ENCODE measurements around the gene FCN3.
A peak's percentile ranks its signal among the peaks of the same experiment; 100 is the strongest.
"Not testable (repeated sequence)": the region's sequence is repeated elsewhere in the genome, so short reads cannot be mapped to it uniquely, and the experiment has no call there.

The FCN3 gene

DNA sequence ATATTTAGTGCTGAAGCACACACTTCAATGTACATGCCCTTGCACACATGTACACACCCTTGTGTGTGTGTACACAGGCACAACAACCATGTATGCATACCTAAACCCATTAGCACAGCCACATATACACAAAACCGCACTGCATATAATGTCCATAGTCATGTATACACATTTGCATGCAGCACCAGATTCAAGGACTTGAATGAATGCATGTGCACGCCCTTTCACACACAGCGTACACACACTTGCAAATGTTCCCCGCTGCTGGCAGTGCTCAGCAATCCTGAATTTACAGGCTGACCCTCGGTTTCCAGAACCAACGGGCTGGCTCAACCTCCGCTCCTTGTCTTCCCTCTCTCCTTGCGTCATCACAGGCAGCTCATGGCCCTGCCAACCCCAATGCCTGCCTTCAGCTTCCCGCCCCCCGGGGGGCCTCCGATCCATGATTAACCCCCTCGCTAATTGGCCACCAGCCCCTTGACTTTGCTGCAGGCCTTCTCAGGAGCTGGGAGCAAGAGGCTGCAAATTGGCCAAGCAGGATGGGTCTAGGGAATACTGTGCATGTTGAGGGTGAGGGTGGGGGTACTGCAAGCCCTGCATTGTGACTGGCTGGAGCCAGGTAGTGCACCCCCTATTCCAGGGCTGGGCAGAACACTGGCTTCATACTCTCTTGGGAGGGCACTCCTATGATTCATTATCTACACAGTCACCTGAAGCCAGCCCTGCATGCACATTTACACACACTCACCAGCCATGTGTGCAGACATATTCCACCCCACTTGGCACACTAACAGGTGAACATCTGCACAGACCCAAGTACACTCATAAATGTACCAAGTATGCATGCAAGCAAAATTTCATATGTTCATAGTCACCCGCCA, 25.7 kb upstream of the FCN3 start:
- peak in 3 of 56 donors; percentile 10 to 30 (median 10) for DNase-seq

DNA sequence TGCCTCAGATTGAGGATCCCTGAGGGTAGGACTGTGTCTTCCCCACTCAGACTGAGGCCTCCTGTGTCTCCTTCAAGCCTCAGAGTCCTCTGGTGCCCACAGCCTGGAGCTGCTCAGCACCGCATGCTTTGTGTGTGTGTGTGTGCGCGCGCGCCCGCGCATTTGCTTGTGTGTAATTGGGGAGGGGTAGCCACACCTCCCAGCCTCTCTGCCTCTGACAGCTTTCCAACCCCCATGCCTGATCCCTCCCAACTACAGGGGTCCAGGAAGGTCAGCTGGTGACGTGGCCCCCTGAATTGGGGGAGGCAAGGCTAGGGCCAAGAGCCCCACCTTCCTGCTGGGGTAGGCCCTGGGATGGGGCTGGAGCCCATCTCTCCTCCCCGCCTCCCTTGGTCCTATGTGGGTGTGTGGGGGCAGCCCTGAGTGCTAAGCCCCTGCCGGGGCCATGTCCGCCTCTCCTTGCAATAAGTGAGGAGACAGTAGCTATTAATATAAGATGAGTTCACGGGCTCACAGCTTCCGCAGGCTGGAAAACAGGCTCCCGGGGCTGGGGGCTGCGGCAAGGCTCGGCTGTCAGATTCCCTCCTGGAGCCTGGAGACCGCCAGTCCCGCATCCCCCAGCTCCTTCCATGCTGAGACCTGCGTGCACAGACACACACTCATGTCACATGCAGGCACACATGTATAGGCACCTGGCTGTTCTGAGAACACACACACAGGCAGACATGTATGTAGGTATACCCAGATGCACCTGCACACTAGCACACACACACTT, 24.8 kb upstream of the FCN3 start:
- DNase-seq: peak in 4 of 56 donors; percentile 8 to 44 (median 32)

GRCh38 chr1:27398405-27399149, 24.0 kb upstream of the FCN3 start:
- no peak for DNase-seq

GRCh38 chr1:27397749-27398148, 23.1 kb upstream of the FCN3 start:
- DNase-seq: no peak

- no peak for DNase-seq
These were observed 22.5 kb upstream of the FCN3 start for GRCh38 chr1:27397110-27397509.

DNA sequence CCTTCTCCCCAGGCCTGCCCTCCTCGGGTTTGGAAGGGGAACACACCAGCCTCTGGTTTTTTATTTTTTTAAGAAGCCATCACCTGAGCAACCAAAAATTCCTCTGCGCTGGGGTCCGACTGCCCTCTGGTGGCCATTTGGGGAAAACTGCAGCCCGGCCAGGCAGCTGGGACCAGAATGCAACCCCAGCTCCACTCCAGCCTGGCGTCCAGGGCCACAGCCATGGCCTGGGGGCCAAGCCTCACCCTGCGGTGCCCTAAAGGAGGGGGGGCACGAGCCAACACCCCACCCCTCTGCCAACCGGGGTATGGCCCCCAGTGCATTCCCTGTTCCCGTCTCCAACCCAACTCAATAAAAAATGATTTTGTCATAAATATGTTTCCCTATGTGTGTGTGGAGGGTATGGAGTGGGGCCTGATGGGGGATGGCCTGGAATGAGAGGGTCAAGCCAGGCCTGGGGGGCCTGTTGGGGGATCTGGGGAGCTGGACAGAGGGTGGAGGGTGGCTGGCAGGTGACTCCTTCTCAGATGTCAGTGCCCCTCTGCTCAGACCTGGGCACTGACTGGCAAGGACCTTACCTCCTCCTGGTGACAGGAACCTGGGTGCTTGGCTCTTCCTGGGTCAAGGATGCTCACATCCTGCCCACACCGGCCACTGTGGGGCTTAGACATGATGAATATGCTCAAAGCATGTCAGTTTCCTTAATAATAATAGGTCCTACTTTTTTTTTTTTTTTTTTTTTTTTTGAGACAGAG, 21.0 kb upstream of the FCN3 start:
- peak in 48 of 56 donors; percentile 8 to 85 (median 52) for DNase-seq

DNA sequence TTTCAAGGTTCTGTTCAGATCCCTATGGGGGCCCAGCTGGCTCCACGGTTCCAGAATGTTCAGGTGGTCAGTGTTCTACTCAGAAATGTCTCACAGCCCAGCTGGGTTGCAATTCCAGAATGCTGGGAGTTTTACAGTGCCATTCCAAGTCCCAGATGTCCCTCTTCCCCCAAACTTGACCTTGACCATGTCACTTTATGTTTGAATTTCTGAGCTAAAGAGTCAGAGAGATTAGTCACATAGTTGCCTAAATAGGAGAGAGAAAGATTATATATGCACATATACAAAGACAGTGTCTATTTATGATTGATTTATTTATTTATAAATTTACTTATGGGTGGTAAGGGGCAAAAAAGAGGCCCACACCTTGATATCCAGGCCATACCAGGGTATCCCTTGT, 20.3 kb upstream of the FCN3 start:
- no peak for DNase-seq

DNA sequence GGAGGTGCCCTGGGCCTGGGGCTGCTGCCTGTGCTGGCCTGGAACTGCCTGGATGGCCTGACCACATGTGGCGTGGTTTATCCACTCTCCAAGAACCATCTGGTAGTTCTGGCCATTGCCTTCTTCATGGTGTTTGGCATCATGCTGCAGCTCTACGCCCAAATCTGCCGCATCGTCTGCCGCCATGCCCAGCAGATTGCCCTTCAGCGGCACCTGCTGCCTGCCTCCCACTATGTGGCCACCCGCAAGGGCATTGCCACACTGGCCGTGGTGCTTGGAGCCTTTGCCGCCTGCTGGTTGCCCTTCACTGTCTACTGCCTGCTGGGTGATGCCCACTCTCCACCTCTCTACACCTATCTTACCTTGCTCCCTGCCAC, 19.6 kb upstream of the FCN3 start:
- DNase-seq: no peak

- DNase-seq: no peak
These were observed 19.1 kb upstream of the FCN3 start for GRCh38 chr1:27393641-27394281.

- peak in 2 of 56 donors; percentile 43 to 45 for DNase-seq
These were observed 18.4 kb upstream of the FCN3 start for GRCh38 chr1:27392778-27393635.

- DNase-seq: peak in 55 of 56 donors; percentile 28 to 94 (median 76)
These were observed 17.6 kb upstream of the FCN3 start, which contains the start of gene GPR3 for GRCh38 chr1:27392096-27392777. Gene GPR3, plus strand, starts transcription at chr1:27392622. Its CDS starts 1,177 bp downstream, at chr1:27393799.

GRCh38 chr1:27391511-27392095, 17.0 kb upstream of the FCN3 start:
- DNase-seq: peak in 38 of 56 donors; percentile 8 to 82 (median 45)

- peak in 19 of 56 donors; percentile 4 to 74 (median 32) for DNase-seq
These were observed 13.8 kb upstream of the FCN3 start for GRCh38 chr1:27388337-27389005.

- DNase-seq: not testable (repeated sequence)
These were observed 10.2 kb upstream of the FCN3 start for GRCh38 chr1:27384797-27385196.

DNA sequence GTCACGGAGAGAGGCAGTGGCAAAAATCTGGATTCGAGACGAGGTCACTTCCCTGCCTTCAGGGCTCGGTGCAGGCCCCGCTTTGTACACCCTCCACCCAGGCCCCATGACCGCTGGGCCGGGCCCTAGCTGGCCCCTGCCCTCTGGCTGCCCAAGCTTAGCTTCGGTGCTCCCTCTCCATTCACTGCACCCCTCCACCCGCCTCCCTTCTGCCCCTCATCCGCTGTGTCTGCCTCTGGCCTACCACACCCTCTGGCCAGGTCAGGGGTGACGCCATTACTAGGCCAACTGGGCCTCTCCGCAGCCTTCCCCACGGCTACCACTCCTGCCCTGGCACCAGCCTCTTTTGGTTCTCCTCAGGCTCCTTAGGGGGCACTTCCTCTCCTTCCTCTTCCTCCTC, 9.0 kb upstream of the FCN3 start:
- no peak for DNase-seq

GRCh38 chr1:27383039-27383605, 8.5 kb upstream of the FCN3 start, which contains the start of gene CD164L2:
Gene CD164L2, minus strand, starts transcription at chr1:27383333. Its CDS starts 94 bp downstream, at chr1:27383239.
- DNase-seq: peak in 1 of 56 donors; percentile 26

Data from nucleus accumbens (tissue), 56 donors.